PC-9 (cell line): Measurements from ENCODE around the gene SPECC1L. TPM values are rescaled to one million over a fixed set of nuclear protein-coding genes. Genes with fewer than 3 reads are reported as not detected.

Source experiments
- BruUV-seq: library from RNA; stranded (reverse); fragments of 400-500 nt; replicated peaks from 2 replicates; lab custom pipeline; 2021; lab: Mats Ljungman, UMichigan
- CTCF ChIA-PET: fragments of 300-600 bp; sonication (Branson Sonifier 250); formaldehyde crosslinking; loops from one replicate; lab custom pipeline; 2022; ENCODE audit warnings: antibody characterized with exemption; lab: Charles Lee
- POLR2A ChIA-PET: fragments of 300-600 bp; sonication (Branson Sonifier 250); formaldehyde crosslinking; loops from one replicate; lab custom pipeline; 2022; ENCODE audit warnings: antibody characterized with exemption; ENCODE audit not compliant: unreplicated experiment; lab: Charles Lee
- DNase-seq, 2 experiments: peaks; one replicate each; pipeline versions ENCODE4 v3.0.0 to v3.0.0-alpha.2; 2015 to 2022; ENCODE audit warnings: mixed read lengths in 1 of 2
- H2AFZ ChIP-seq: fragments of 200-600 bp; sonication (generic); 2 replicates; pipeline ENCODE4 v1.8.1; 2017; ENCODE audit warnings: antibody characterized with exemption
- H3F3A ChIP-seq: fragments of 200-600 bp; sonication (generic); 2 replicates; pipeline ENCODE4 v1.8.1; 2017; ENCODE audit warnings: antibody characterized with exemption, mild to moderate bottlenecking, low read depth; ENCODE audit not compliant: insufficient read depth
- H3K27ac ChIP-seq: fragments of 200-600 bp; sonication (generic); 2 replicates; pipeline ENCODE4 v1.6.1; 2016; ENCODE audit warnings: mixed run types
- H3K27me3 ChIP-seq: fragments of 200-600 bp; sonication (generic); 2 replicates; pipeline ENCODE4 v1.6.1; 2016; ENCODE audit warnings: low read depth, mixed run types; ENCODE audit not compliant: insufficient read depth
- H3K36me3 ChIP-seq: fragments of 200-600 bp; sonication (generic); 2 replicates; pipeline ENCODE4 v1.6.1; 2016; ENCODE audit warnings: low read depth, mixed run types
- H3K4me1 ChIP-seq: fragments of 200-600 bp; sonication (generic); replicated peaks from 2 replicates; pipeline ENCODE4 v1.6.1; 2016; ENCODE audit warnings: mixed run types; ENCODE audit not compliant: insufficient read depth
- H3K4me2 ChIP-seq: fragments of 200-600 bp; sonication (generic); 2 replicates; pipeline ENCODE4 v1.6.1; 2017; ENCODE audit warnings: mixed run types
- H3K4me3 ChIP-seq: fragments of 200-600 bp; sonication (generic); 2 replicates; pipeline ENCODE4 v1.6.1; 2016; ENCODE audit warnings: mixed run types
- H3K79me2 ChIP-seq: fragments of 200-600 bp; sonication (generic); 2 replicates; pipeline ENCODE4 v1.6.1; 2017; ENCODE audit warnings: low read depth, mixed run types
- H3K9me2 ChIP-seq: fragments of 200-600 bp; sonication (generic); 2 replicates; pipeline ENCODE4 v1.8.1; 2017; ENCODE audit warnings: mild to moderate bottlenecking; ENCODE audit not compliant: insufficient read depth
- H3K9me3 ChIP-seq: fragments of 200-600 bp; sonication (generic); 2 replicates; pipeline ENCODE4 v1.8.1; 2016; ENCODE audit warnings: low read depth; ENCODE audit not compliant: insufficient read depth
- H4K20me1 ChIP-seq: fragments of 200-600 bp; sonication (generic); 2 replicates; pipeline ENCODE4 v1.8.1; 2017; ENCODE audit not compliant: insufficient read depth
- CTCF ChIP-seq: fragments of 200-600 bp; sonication (generic); conservative IDR thresholded peaks from 2 replicates; pipeline ENCODE4 v1.6.1; 2017; ENCODE audit warnings: mixed run types, antibody characterized with exemption, mild to moderate bottlenecking, moderate library complexity
- EZH2 ChIP-seq: fragments of 200-600 bp; sonication (generic); IDR thresholded peaks from 2 replicates; pipeline ENCODE4 v1.8.0; 2017; ENCODE audit warnings: antibody characterized with exemption, low read depth
- intact Hi-C: fragments of 100-400 bp; cut with micrococcal nuclease; formaldehyde crosslinking; loops from one replicate; pipeline ENCODE4 v1.10.0; 2022; ENCODE audit not compliant: unreplicated experiment
- total RNA-seq: library from RNA; stranded (reverse); gene quantifications from 2 replicates; pipeline ENCODE4 v1.2.3, GENCODE V29; 2021

SPECC1L gene
- total RNA-seq, 1 experiment from 2014 or later: 38.9 TPM

GRCh38 chr22:24353121-24353520 lies 82.5 kb downstream of the SPECC1L start:
- Histone ChIP-seq H2AFZ (no peak overlapping the region), H3K9me2 (no peaks in the 10 kb centered on the region), H3K4me3 (no peak overlapping the region), H3F3A (peaks cover 6% of the 10 kb centered on the region), H3K9me3 (peaks cover 3% of the 10 kb centered on the region; the same call in 1 of the 2 replicates), H3K79me2 (no peaks in the 10 kb centered on the region), H3K27me3 (no peaks in the 10 kb centered on the region), H3K4me1 (no peaks in the 10 kb centered on the region; the same call in 1 of the 2 replicates), H3K4me2 (no peak overlapping the region), H3K36me3 (peaks cover 22% of the 10 kb centered on the region), H3K27ac (no peak overlapping the region), H4K20me1 (no peaks in the 10 kb centered on the region)
- intact Hi-C loops: no loop called here
- CTCF ChIA-PET: no interaction called here
- POLR2A ChIA-PET: no interaction called here
- no TSS peak for BruUV-seq
- DNase-seq: no peak
- TF ChIP-seq EZH2 (no peak), CTCF (no peak)

- no peak for DNase-seq
- POLR2A ChIA-PET: no interaction called here
- Histone ChIP-seq H3F3A (peaks cover 6% of the 10 kb centered on the region), H3K4me3 (no peak overlapping the region), H3K4me1 (no peaks in the 10 kb centered on the region; the same call in 1 of the 2 replicates), H3K27ac (no peak overlapping the region), H4K20me1 (no peaks in the 10 kb centered on the region), H3K36me3 (peaks cover 22% of the 10 kb centered on the region), H3K4me2 (no peak overlapping the region), H3K9me2 (no peaks in the 10 kb centered on the region), H3K27me3 (no peaks in the 10 kb centered on the region), H2AFZ (no peak overlapping the region), H3K79me2 (no peaks in the 10 kb centered on the region), H3K9me3 (peaks cover 3% of the 10 kb centered on the region; the same call in 1 of the 2 replicates)
- TF ChIP-seq CTCF (no peak), EZH2 (no peak)
- no TSS peak for BruUV-seq
- CTCF ChIA-PET: no interaction called here
- intact Hi-C loops: no loop called here
These were observed 84.9 kb downstream of the SPECC1L start for GRCh38 chr22:24355574-24355973.

GRCh38 chr22:24357547-24357946 lies 86.9 kb downstream of the SPECC1L start:
- Histone ChIP-seq H3K4me2 (no peak overlapping the region), H2AFZ (no peak overlapping the region), H3K4me3 (no peak overlapping the region), H3F3A (peaks cover 8% of the 10 kb centered on the region), H4K20me1 (no peaks in the 10 kb centered on the region), H3K4me1 (no peaks in the 10 kb centered on the region; the same call in 1 of the 2 replicates), H3K27me3 (no peaks in the 10 kb centered on the region), H3K36me3 (peaks cover 20% of the 10 kb centered on the region), H3K79me2 (no peaks in the 10 kb centered on the region), H3K27ac (no peak overlapping the region), H3K9me3 (peaks cover 3% of the 10 kb centered on the region; the same call in 1 of the 2 replicates), H3K9me2 (no peaks in the 10 kb centered on the region)
- intact Hi-C loops: no loop called here
- TF ChIP-seq EZH2: no peak
- TF ChIP-seq CTCF: no peak
- ChIA-PET POLR2A (no interaction called here), CTCF (interaction anchor here (0.6 kb wide), 1 partner anchor 468 kb away, joined by 3 read pairs; no protein-coding TSS in a partner anchor)
- no peak for DNase-seq
- BruUV-seq: no TSS peak
